ENCODE measurements around the gene PLD5.

- TF ChIP-seq POLR2A (IDR thresholded peaks at IDR 0.05; ENCODE audit: low read depth, low read length): no peak
- TF ChIP-seq TAF1 (IDR thresholded peaks at IDR 0.05; ENCODE audit: borderline replicate concordance, low read depth, low read length): no peak
Observed at GRCh38 chr1:242184955-242185354, 339.5 kb downstream of the PLD5 start.
